ENCODE results near the gene CANT1.

Gene CANT1

GRCh38 chr17:78977681-78977943 lies 32.0 kb downstream of the CANT1 start:
- no peak for DNase-seq (ENCODE audit: low read depth)
- H3K4me3 ChIP-seq (ENCODE audit: low read depth, low read length) = no peak overlapping the region
- no peak for TF ChIP-seq CTCF (IDR thresholded peaks at IDR 0.05; ENCODE audit: low read depth, low read length, missing control alignments)

GRCh38 chr17:78976907-78977680 lies 32.5 kb downstream of the CANT1 start:
- no peak for DNase-seq (ENCODE audit: low read depth)
- TF ChIP-seq CTCF (IDR thresholded peaks at IDR 0.05; ENCODE audit: low read depth, low read length, missing control alignments) = no peak
- no peak overlapping the region for H3K4me3 ChIP-seq (ENCODE audit: low read depth, low read length)

GRCh38 chr17:78974635-78975591 lies 34.7 kb downstream of the CANT1 start:
- TF ChIP-seq CTCF (IDR thresholded peaks at IDR 0.05; ENCODE audit: low read depth, low read length, missing control alignments) = no peak
- DNase-seq (ENCODE audit: low read depth) = no peak
- H3K4me3 ChIP-seq (ENCODE audit: low read depth, low read length) = no peak overlapping the region

GRCh38 chr17:78973792-78974520 lies 35.6 kb downstream of the CANT1 start:
- no peak for DNase-seq (ENCODE audit: low read depth)
- no peak overlapping the region for H3K4me3 ChIP-seq (ENCODE audit: low read depth, low read length)
- no peak for TF ChIP-seq CTCF (IDR thresholded peaks at IDR 0.05; ENCODE audit: low read depth, low read length, missing control alignments)

- no peak for DNase-seq (ENCODE audit: low read depth)
- no peak for TF ChIP-seq CTCF (IDR thresholded peaks at IDR 0.05; ENCODE audit: low read depth, low read length, missing control alignments)
- no peak overlapping the region for H3K4me3 ChIP-seq (ENCODE audit: low read depth, low read length)
These were observed 36.4 kb downstream of the CANT1 start for GRCh38 chr17:78973196-78973595.

GRCh38 chr17:78972507-78973105 lies 37.0 kb downstream of the CANT1 start:
- DNase-seq (ENCODE audit: low read depth) = no peak
- H3K4me3 ChIP-seq (ENCODE audit: low read depth, low read length) = no peak overlapping the region

More at GRCh38 chr17:78972507-78973105, 37.0 kb downstream of the CANT1 start:
- no peak for TF ChIP-seq CTCF (IDR thresholded peaks at IDR 0.05; ENCODE audit: low read depth, low read length, missing control alignments)
